HL-60 (cell line): Measurements from ENCODE around the gene FMNL2.

Experiments
- POLR2AphosphoS5 ChIP-seq: IDR thresholded peaks from 2 replicates; pipeline ENCODE4 v1.6.1; 2012; ENCODE audit warnings: low read depth
- TF ChIP-seq, protein P1 (sequence below): IDR thresholded peaks from one replicate; pipeline ENCODE4 v1.5.1; 2011; ENCODE audit warnings: low read length, control low read depth, inconsistent platforms; ENCODE audit not compliant: insufficient read depth

DNA sequence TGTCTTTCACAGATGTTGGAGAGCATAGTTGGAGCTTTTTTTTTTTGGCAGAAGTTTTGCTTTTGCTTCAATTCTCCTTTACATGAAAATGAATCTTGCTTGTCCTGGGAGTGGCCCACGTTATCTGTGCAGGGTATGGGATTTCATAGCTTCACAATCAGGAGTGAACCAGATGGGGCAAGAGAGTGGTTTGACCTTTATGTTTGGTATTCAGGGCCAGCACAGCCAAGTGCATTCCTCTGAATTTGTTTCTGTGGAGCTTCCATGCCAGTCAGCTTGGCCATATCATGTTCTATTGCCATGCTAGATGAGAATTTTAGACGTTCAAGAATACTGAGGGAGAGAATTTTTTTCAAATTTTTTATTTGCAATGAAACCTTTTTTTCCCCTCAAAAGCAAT is 265.7 kb downstream of the FMNL2 start:
- TF ChIP-seq, protein P1, sequence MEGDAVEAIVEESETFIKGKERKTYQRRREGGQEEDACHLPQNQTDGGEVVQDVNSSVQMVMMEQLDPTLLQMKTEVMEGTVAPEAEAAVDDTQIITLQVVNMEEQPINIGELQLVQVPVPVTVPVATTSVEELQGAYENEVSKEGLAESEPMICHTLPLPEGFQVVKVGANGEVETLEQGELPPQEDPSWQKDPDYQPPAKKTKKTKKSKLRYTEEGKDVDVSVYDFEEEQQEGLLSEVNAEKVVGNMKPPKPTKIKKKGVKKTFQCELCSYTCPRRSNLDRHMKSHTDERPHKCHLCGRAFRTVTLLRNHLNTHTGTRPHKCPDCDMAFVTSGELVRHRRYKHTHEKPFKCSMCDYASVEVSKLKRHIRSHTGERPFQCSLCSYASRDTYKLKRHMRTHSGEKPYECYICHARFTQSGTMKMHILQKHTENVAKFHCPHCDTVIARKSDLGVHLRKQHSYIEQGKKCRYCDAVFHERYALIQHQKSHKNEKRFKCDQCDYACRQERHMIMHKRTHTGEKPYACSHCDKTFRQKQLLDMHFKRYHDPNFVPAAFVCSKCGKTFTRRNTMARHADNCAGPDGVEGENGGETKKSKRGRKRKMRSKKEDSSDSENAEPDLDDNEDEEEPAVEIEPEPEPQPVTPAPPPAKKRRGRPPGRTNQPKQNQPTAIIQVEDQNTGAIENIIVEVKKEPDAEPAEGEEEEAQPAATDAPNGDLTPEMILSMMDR: no peak
- no peak for TF ChIP-seq POLR2AphosphoS5
